A549 (cell line): ENCODE results near the gene COBL. TPM values are rescaled to one million over a fixed set of nuclear protein-coding genes. Genes with fewer than 3 reads are reported as not detected.

Source experiments
- ATAC-seq, 2 experiments: fragments of 200-7000 bp in 1 of 2; fragments of >200 bp in 1 of 2; cut with Nextera tagmentation in 1 of 2; cut with Tn5 transposase in 1 of 2; 3 replicates each; pipeline versions ENCODE4 v1.8.0 to v1.9.1; 2018 to 2020; ENCODE audit warnings: mild to moderate bottlenecking in 1 of 2, moderate library complexity in 1 of 2
- CTCF ChIA-PET: fragments of 300-600 bp; sonication (Branson Sonifier 250); formaldehyde crosslinking; extraction: SDS; loops from one replicate; lab custom pipeline; 2021; ENCODE audit warnings: antibody characterized with exemption, inconsistent platforms; lab: Yijun Ruan, JAX
- POLR2A ChIA-PET: fragments of 350-600 bp; formaldehyde crosslinking; extraction: SDS; loops from one replicate; lab custom pipeline; 2021; ENCODE audit warnings: antibody characterized with exemption, inconsistent platforms; lab: Yijun Ruan, JAX
- DNase-seq, 2 experiments: peaks; one replicate each; pipeline versions ENCODE4 v3.0.0 to v3.0.0-alpha.2; 2011 to 2016; ENCODE audit warnings: low read depth in 1 of 2, low spot score in 1 of 2
- FAIRE-seq: peaks from 2 replicates; lab custom pipeline; 2011; peaks lifted over from hg19 to GRCh38; lab: Jason Lieb, UNC
- H3K27ac ChIP-seq, 2 experiments: fragments of >200 bp; sonication (Bioruptor Twin); formaldehyde crosslinking; 3 replicates each; pipeline ENCODE4 v1.5.1; 2016 to 2017
- H3K4me1 ChIP-seq: fragments of >200 bp; sonication (Bioruptor Twin); formaldehyde crosslinking; 3 replicates; pipeline ENCODE4 v1.6.1; 2016
- H3K4me2 ChIP-seq: fragments of >200 bp; sonication (Bioruptor Twin); formaldehyde crosslinking; 3 replicates; pipeline ENCODE4 v1.6.1; 2016
- H3K4me3 ChIP-seq: fragments of >200 bp; sonication (Bioruptor Twin); formaldehyde crosslinking; 3 replicates; pipeline ENCODE4 v1.5.1; 2016
- H3K9me3 ChIP-seq: fragments of >200 bp; sonication (Bioruptor Twin); formaldehyde crosslinking; 3 replicates; pipeline ENCODE4 v1.6.1; 2016
- CEBPB ChIP-seq, 2 experiments: fragments of >200 bp in 1 of 2; sonication (Bioruptor Twin) in 1 of 2; formaldehyde crosslinking in 1 of 2; IDR thresholded peaks; 2 replicates each; pipeline ENCODE4 v1.6.1; 2012 to 2016
- CHD2 ChIP-seq: fragments of 150-350 bp; IDR thresholded peaks from 2 replicates; pipeline ENCODE4 v1.6.1; 2014; ENCODE audit warnings: low read length; ENCODE audit not compliant: partially characterized antibody
- CHD4 ChIP-seq: fragments of 200-600 bp; sonication (generic); IDR thresholded peaks from 2 replicates; pipeline ENCODE4 v1.6.1; 2016; ENCODE audit warnings: antibody characterized with exemption, mild to moderate bottlenecking, borderline replicate concordance
- E2F6 ChIP-seq: IDR thresholded peaks from 2 replicates; pipeline ENCODE4 v1.6.1; 2012; ENCODE audit warnings: low read depth, borderline replicate concordance
- EHF ChIP-seq: fragments of 250-450 bp; sonication (Bioruptor Pico); IDR thresholded peaks from 2 replicates; pipeline ENCODE4 v1.5.0; 2020; ENCODE audit warnings: mild to moderate bottlenecking
- FOSL2 ChIP-seq, 2 experiments: fragments of 450-650 bp in 1 of 2; fragments of >200 bp in 1 of 2; sonication (Bioruptor Twin) in 1 of 2; formaldehyde crosslinking; IDR thresholded peaks; 2 replicates each; pipeline versions ENCODE4 v1.5.0 to v1.6.1; 2016 to 2020; ENCODE audit warnings: mild to moderate bottlenecking in 1 of 2, moderate library complexity in 1 of 2
- HDAC2 ChIP-seq: fragments of 200-600 bp; sonication (generic); IDR thresholded peaks from 2 replicates; pipeline ENCODE4 v1.6.1; 2016
- HEYL ChIP-seq: fragments of 250-450 bp; sonication (Bioruptor Pico); IDR thresholded peaks from 2 replicates; pipeline ENCODE4 v1.8.0; 2021; ENCODE audit warnings: mild to moderate bottlenecking, moderate library complexity
- HOXA7 ChIP-seq: fragments of 250-450 bp; sonication (Bioruptor Pico); IDR thresholded peaks from 2 replicates; pipeline ENCODE4 v1.5.0; 2020; ENCODE audit warnings: mild to moderate bottlenecking, moderate library complexity
- JUN ChIP-seq, 2 experiments: fragments of >200 bp; sonication (Bioruptor Twin); formaldehyde crosslinking; IDR thresholded peaks; 2 replicates in 1 of 2; 3 replicates in 1 of 2; pipeline ENCODE4 v1.6.1; 2016 to 2017
- JUNB ChIP-seq: fragments of >200 bp; sonication (Bioruptor Twin); formaldehyde crosslinking; IDR thresholded peaks from 2 replicates; pipeline ENCODE4 v1.6.1; 2016
- MAFK ChIP-seq: fragments of 450-650 bp; IDR thresholded peaks from 2 replicates; pipeline ENCODE4 v1.6.1; 2014; ENCODE audit not compliant: partially characterized antibody
- MAZ ChIP-seq: fragments of 150-350 bp; IDR thresholded peaks from 2 replicates; pipeline ENCODE4 v1.6.1; 2014; ENCODE audit warnings: antibody characterized with exemption, low read depth, low read length, borderline replicate concordance
- NPAS2 ChIP-seq: fragments of 250-450 bp; sonication (Bioruptor Pico); IDR thresholded peaks from 2 replicates; pipeline ENCODE4 v1.8.0; 2022; ENCODE audit warnings: mild to moderate bottlenecking, moderate library complexity, borderline replicate concordance
- PHF8 ChIP-seq: fragments of 200-600 bp; sonication (generic); IDR thresholded peaks from 2 replicates; pipeline ENCODE4 v1.6.1; 2016; ENCODE audit warnings: low read depth, mild to moderate bottlenecking, antibody characterized with exemption, moderate library complexity, borderline replicate concordance
- RARB ChIP-seq: fragments of 250-450 bp; sonication (Bioruptor Pico); IDR thresholded peaks from 2 replicates; pipeline ENCODE4 v1.8.0; 2021; ENCODE audit warnings: mild to moderate bottlenecking, moderate library complexity
- SREBF2 ChIP-seq: fragments of 450-650 bp; IDR thresholded peaks from 2 replicates; pipeline ENCODE4 v1.6.1; 2014; ENCODE audit warnings: mild to moderate bottlenecking, moderate library complexity
- TP53 ChIP-seq: fragments of 250-450 bp; sonication (Bioruptor Pico); IDR thresholded peaks from 2 replicates; pipeline ENCODE4 v1.5.0; 2021; ENCODE audit warnings: mild to moderate bottlenecking, moderate library complexity
- ZSCAN20 ChIP-seq: fragments of 250-450 bp; sonication (Bioruptor Pico); IDR thresholded peaks from 2 replicates; pipeline ENCODE4 v1.8.0; 2022; ENCODE audit warnings: mild to moderate bottlenecking, moderate library complexity
- WGBS: methylation state at CpG from one replicate; pipeline ENCODE4 v1.1.6; 2017; ENCODE audit errors: missing lambda C conversion rate; 5-methylcytosine and 5-hydroxymethylcytosine counted together
- polyA plus RNA-seq, 4 experiments: library from polyadenylated mRNA; depleted of rRNA in 3 of 4; stranded (reverse); fragments of >200 nt; fragmentation: RNase III in 1 of 4; extraction: RNeasy Plus Mini Kit Qiagen cat#74134 plus additional on column Dnase treatment in 1 of 4; gene quantifications; 2 replicates in 3 of 4; 3 replicates in 1 of 4; pipeline ENCODE4 v1.2.3, GENCODE V29; 2011 to 2017
- TF ChIP-seq, protein P1 (sequence below): fragments of >200 bp; sonication (Bioruptor Twin); formaldehyde crosslinking; IDR thresholded peaks from 3 replicates; pipeline ENCODE4 v1.5.1; 2016
- TF ChIP-seq, protein P2 (sequence below): fragments of 450-650 bp; IDR thresholded peaks from 2 replicates; pipeline ENCODE4 v1.6.1; 2014; ENCODE audit warnings: antibody characterized with exemption
- TF ChIP-seq, protein P3 (sequence below): fragments of >200 bp; sonication (Bioruptor Twin); formaldehyde crosslinking; IDR thresholded peaks from 3 replicates; pipeline ENCODE4 v1.6.1; 2016

COBL gene
- polyA plus RNA-seq, 2 of the 4 experiments (the other 2 are of a cell fraction) = 1.5 to 7.4 TPM

GRCh38 chr7:51246258-51247245 is 70.1 kb downstream of the COBL start:
- Histone ChIP-seq H3K9me3 (no peaks in the 10 kb centered on the region), H3K4me3 (no peak overlapping the region), H3K4me1 (0 out of 3 replicates have a peak, but pooled peaks cover 2% of the 10 kb centered on the region), H3K27ac (no peak overlapping the region), H3K4me2 (no peak overlapping the region)
- ChIA-PET CTCF (interaction anchor here (1.1 kb wide), 1 partner anchor 105 kb away, joined by 4 read pairs; no protein-coding TSS in a partner anchor), POLR2A (no interaction called here)
- FAIRE-seq (no peak), ATAC-seq (no peak), DNase-seq (no peak)
- no peak for TF ChIP-seq RARB (CRISPR knock-in tag)
- TF ChIP-seq, protein P1, sequence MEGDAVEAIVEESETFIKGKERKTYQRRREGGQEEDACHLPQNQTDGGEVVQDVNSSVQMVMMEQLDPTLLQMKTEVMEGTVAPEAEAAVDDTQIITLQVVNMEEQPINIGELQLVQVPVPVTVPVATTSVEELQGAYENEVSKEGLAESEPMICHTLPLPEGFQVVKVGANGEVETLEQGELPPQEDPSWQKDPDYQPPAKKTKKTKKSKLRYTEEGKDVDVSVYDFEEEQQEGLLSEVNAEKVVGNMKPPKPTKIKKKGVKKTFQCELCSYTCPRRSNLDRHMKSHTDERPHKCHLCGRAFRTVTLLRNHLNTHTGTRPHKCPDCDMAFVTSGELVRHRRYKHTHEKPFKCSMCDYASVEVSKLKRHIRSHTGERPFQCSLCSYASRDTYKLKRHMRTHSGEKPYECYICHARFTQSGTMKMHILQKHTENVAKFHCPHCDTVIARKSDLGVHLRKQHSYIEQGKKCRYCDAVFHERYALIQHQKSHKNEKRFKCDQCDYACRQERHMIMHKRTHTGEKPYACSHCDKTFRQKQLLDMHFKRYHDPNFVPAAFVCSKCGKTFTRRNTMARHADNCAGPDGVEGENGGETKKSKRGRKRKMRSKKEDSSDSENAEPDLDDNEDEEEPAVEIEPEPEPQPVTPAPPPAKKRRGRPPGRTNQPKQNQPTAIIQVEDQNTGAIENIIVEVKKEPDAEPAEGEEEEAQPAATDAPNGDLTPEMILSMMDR = no peak
- TF ChIP-seq, protein P2, sequence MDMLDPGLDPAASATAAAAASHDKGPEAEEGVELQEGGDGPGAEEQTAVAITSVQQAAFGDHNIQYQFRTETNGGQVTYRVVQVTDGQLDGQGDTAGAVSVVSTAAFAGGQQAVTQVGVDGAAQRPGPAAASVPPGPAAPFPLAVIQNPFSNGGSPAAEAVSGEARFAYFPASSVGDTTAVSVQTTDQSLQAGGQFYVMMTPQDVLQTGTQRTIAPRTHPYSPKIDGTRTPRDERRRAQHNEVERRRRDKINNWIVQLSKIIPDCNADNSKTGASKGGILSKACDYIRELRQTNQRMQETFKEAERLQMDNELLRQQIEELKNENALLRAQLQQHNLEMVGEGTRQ = no peak
- TF ChIP-seq CEBPB (IDR thresholded peaks at IDR 0.05) = no peak
- TF ChIP-seq, protein P3, sequence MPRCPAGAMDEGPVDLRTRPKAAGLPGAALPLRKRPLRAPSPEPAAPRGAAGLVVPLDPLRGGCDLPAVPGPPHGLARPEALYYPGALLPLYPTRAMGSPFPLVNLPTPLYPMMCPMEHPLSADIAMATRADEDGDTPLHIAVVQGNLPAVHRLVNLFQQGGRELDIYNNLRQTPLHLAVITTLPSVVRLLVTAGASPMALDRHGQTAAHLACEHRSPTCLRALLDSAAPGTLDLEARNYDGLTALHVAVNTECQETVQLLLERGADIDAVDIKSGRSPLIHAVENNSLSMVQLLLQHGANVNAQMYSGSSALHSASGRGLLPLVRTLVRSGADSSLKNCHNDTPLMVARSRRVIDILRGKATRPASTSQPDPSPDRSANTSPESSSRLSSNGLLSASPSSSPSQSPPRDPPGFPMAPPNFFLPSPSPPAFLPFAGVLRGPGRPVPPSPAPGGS = no peak
- TF ChIP-seq NPAS2 = no peak
- 65% methylated on average over 11 of the region's 12 CpGs for WGBS

GRCh38 chr7:51244885-51245284 is 71.7 kb downstream of the COBL start:
- H3K27ac ChIP-seq = no peak overlapping the region
- DNase-seq (no peak), FAIRE-seq (no peak), ATAC-seq (no peak)
- CTCF ChIA-PET = no interaction called here
- POLR2A ChIA-PET = no interaction called here
- whole genome bisulfite sequencing = 82% methylated on average over 7 of the region's 7 CpGs
- no peak overlapping the region for H3K4me2 ChIP-seq
- TF ChIP-seq CEBPB (IDR thresholded peaks at IDR 0.05) (no peak), JUNB (no peak), CHD4 (no peak), HEYL (CRISPR knock-in tag) (no peak), EHF (CRISPR knock-in tag) (no peak), HOXA7 (no peak), E2F6 (no peak), ZSCAN20 (CRISPR knock-in tag) (no peak), FOSL2 (IDR thresholded peaks at IDR 0.05) (no peak), FOSL2 (CRISPR knock-in tag; IDR thresholded peaks at IDR 0.05) (no peak), CHD2 (no peak), HDAC2 (no peak), SREBF2 (no peak), PHF8 (no peak), MAFK (no peak), MAZ (no peak), JUN (IDR thresholded peaks at IDR 0.05) (no peak), TP53 (CRISPR knock-in tag) (no peak)
- H3K4me3 ChIP-seq = no peak overlapping the region
- H3K9me3 ChIP-seq = no peaks in the 10 kb centered on the region
- no peaks in the 10 kb centered on the region for H3K4me1 ChIP-seq
